Fibroblast of lung (primary cell): ENCODE data around the gene POLR2A.

ENCODE experiments used
- CTCF ChIP-seq, 2 donors: IDR thresholded peaks in 1 of 2; conservative IDR thresholded peaks in 1 of 2; 1 replicate in 1 of 2; 2 replicates in 1 of 2; pipeline ENCODE4 v1.5.1; 2011 to 2012; ENCODE audit warnings: low read length in 2 of 2, control low read depth in 1 of 2, inconsistent platforms in 1 of 2, low read depth in 1 of 2, mild to moderate bottlenecking in 1 of 2
- EZH2 ChIP-seq: IDR thresholded peaks from 2 replicates; pipeline ENCODE4 v1.5.1; 2012; ENCODE audit warnings: low read length, control low read depth, mild to moderate bottlenecking; ENCODE audit errors: missing control alignments

GRCh38 chr17:7440834-7441195 is 43.4 kb upstream of the POLR2A start:
- TF ChIP-seq CTCF (conservative IDR thresholded peaks at IDR 0.05 in 1 of 2, IDR thresholded peaks at IDR 0.05 in 1 of 2; ENCODE audit: low read depth in 1 of 2, low read length in 2 of 2), result peak in 1 of 2 donors; percentile 2
- no peak for TF ChIP-seq EZH2
